ENCODE results near the gene KCNJ18. TPM values are rescaled to one million over a fixed set of nuclear protein-coding genes. Genes with fewer than 3 reads are reported as not detected.

KCNJ18 gene
- total and polyA plus RNA-seq, 2 of the 13 experiments (the other 11 are each of a cell fraction or from before 2014, with no cell fraction given) = not detected

- Histone ChIP-seq H3K9ac (ENCODE audit: insufficient read depth, low read depth, low read length) (no peak overlapping the region), H3K36me3 (replicated peaks in 1 of 2; ENCODE audit: control insufficient read depth in 1 of 2, insufficient read depth in 2 of 2, low read length in 2 of 2) (no peaks in the 10 kb centered on the region), H3K27me3 (ENCODE audit: control insufficient read depth in 1 of 2, insufficient read depth in 2 of 2, low read length in 2 of 2) (peaks cover 3 to 34% of the 10 kb centered on the region in 2 experiments; a peak in 3 of 5 replicates), H3K27ac (ENCODE audit: extremely low read length, insufficient read depth, low read length) (no peak overlapping the region), H4K20me1 (ENCODE audit: insufficient read depth, low read length) (no peaks in the 10 kb centered on the region), H2AFZ (ENCODE audit: low read length) (no peak overlapping the region), H3K9me3 (ENCODE audit: low read length) (no peaks in the 10 kb centered on the region), H3K4me2 (ENCODE audit: low read depth, low read length) (no peak overlapping the region), H3K79me2 (ENCODE audit: insufficient read depth, low read length) (no peaks in the 10 kb centered on the region), H3K4me1 (ENCODE audit: insufficient read depth, low read length) (no peaks in the 10 kb centered on the region), H3K4me3 (replicated peaks in 1 of 3; ENCODE audit: insufficient read depth in 1 of 3, low read depth in 2 of 3, low read length in 3 of 3) (no peak overlapping the region)
- FAIRE-seq = no peak
- peak; percentile 61 for ATAC-seq
- ChIA-PET POLR2A (no interaction called here), CTCF (ENCODE audit: low intra/inter-chr PET ratio, low total read pairs) (no interaction called here)
- in situ Hi-C loops (cut with HindIII; ENCODE audit: extremely low pct_ligation_motif_present, low pct_unique_long_range_greater_than_20kb) (no loop called here), intact Hi-C loops (cut with micrococcal nuclease; ENCODE audit: unreplicated experiment) (no loop called here)
- TF ChIP-seq CHCHD3 (CRISPR knock-in tag; IDR thresholded peaks at IDR 0.05) = no peak
- TF ChIP-seq ASH2L (IDR thresholded peaks at IDR 0.05; ENCODE audit: insufficient read length, low read depth, low read length) = no peak
- TF ChIP-seq ARID2 (CRISPR knock-in tag; IDR thresholded peaks at IDR 0.05; ENCODE audit: borderline replicate concordance) = no peak
- TF ChIP-seq HNRNPUL1 (IDR thresholded peaks at IDR 0.05; ENCODE audit: low read depth, low read length) = no peak
- TF ChIP-seq SRSF1 (optimal IDR thresholded peaks at IDR 0.05; ENCODE audit: low read depth, low read length) = no peak
- TF ChIP-seq NCOA5 (CRISPR knock-in tag; IDR thresholded peaks at IDR 0.05) = no peak
- no peak for TF ChIP-seq SRSF9 (IDR thresholded peaks at IDR 0.05; ENCODE audit: borderline replicate concordance, insufficient read depth, low read depth, low read length, poor library complexity, severe bottlenecking)
- no peak for TF ChIP-seq NAIF1 (CRISPR knock-in tag; IDR thresholded peaks at IDR 0.05; ENCODE audit: borderline replicate concordance)
- no peak for TF ChIP-seq U2AF2 (IDR thresholded peaks at IDR 0.05; ENCODE audit: low read depth, low read length)
- TF ChIP-seq FOXA3 (CRISPR knock-in tag; IDR thresholded peaks at IDR 0.05) = no peak
- no peak for TF ChIP-seq RBM39 (IDR thresholded peaks at IDR 0.05; ENCODE audit: low read depth, low read length, poor library complexity, severe bottlenecking)
- no peak for TF ChIP-seq MED8 (CRISPR knock-in tag; IDR thresholded peaks at IDR 0.05; ENCODE audit: insufficient replicate concordance)
- TF ChIP-seq ZNF264 (CRISPR knock-in tag; IDR thresholded peaks at IDR 0.05) = no peak
- TF ChIP-seq ZNF543 (CRISPR knock-in tag; IDR thresholded peaks at IDR 0.05) = no peak
- no peak for TF ChIP-seq ZNF350 (CRISPR knock-in tag; IDR thresholded peaks at IDR 0.05; ENCODE audit: borderline replicate concordance, low read depth)
- no peak for TF ChIP-seq BRCA1 (CRISPR knock-in tag; IDR thresholded peaks at IDR 0.05)
- no peak for TF ChIP-seq CSRNP1 (CRISPR knock-in tag; IDR thresholded peaks at IDR 0.05)
- TF ChIP-seq RXRB (CRISPR knock-in tag; IDR thresholded peaks at IDR 0.05; ENCODE audit: borderline replicate concordance) = no peak
- no peak for TF ChIP-seq MEIS2 (CRISPR knock-in tag; IDR thresholded peaks at IDR 0.05)
- no peak for DNase-seq (ENCODE audit: low spot score)
- 45% methylated on average over 2 of the region's 42 CpGs for WGBS (ENCODE audit: low lambda C conversion rate)
- BruUV-seq (replicated peaks) = no TSS peak
Measured at GRCh38 chr17:21678393-21679081, 13.8 kb upstream of the KCNJ18 start.

Measured in HepG2 (cell line).